ENCODE data around the gene ZNG1C. TPM values are rescaled to one million over a fixed set of nuclear protein-coding genes. Genes with fewer than 3 reads are reported as not detected.
"Not testable (repeated sequence)": the region's sequence is repeated elsewhere in the genome, so short reads cannot be mapped to it uniquely, and the experiment has no call there.

The ZNG1C gene
- total RNA-seq = 20.5 TPM

DNA sequence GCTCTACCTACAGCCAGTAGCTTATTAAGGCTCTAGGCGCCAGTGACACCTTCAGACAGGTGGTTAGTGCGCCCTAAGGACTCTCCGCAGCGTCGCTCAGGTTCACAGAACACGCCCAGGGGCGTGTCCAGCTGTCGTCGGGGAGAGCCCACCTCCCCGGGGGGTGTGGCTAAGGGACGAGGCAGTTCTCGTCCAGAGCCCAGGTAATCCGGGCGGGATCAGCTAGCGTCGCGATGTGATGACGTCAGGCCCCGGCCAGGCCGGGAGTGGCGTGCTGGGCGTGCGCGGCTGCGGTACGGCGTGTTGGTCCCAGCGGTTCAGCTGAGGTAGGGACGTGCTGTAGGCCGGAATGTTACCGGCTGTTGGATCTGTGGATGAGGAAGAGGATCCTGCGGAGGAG is at the start of gene ZNG1C:
TSS of gene ZNG1C (plus strand) at position 301 of the 400 bp plus-strand sequence. CDS start at position 350, 49 bp downstream.
- not testable (repeated sequence) for DNase-seq (ENCODE audit: low spot score)

DNA sequence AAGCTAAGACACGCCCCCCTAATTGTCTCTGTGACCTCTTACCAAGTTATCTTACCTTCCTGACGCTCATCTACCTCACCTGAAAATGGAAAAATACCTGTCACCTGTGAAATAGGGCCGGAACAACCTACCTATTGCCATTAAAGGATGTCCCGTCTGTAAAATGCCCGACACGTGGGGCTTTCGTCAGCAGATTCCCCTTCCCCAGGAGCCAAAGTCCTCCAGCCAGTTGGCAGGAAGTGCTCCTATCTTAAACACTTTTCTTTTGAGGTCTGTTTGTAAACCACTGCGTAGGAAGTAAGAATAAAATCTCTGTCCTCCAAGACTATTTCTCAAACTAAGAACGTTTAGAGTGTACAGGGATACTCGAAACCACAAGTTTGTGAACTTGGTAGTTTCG is 654 bp downstream of the ZNG1C start:
- DNase-seq (ENCODE audit: low spot score) = not testable (repeated sequence)

DNA sequence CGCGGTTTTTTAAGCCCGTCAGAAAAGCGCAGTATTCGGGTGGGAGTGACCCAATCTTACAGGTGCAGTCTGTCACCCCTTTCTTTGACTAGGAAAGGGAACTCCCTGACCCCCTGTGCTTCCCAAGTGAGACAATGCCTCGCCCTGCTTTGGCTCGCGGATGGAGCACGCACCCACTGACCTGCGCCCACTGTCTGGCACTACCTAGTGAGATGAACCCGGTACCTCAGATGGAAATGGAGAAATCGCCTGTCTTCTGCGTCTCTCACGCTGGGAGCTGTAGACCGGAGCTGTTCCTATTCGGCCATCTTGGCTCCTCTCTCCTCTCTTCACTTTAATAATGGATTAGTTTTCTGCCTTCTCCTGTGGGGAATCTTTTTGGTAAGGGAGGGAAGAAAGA is 39.3 kb downstream of the ZNG1C start:
- not testable (repeated sequence) for DNase-seq (ENCODE audit: low spot score)

DNA sequence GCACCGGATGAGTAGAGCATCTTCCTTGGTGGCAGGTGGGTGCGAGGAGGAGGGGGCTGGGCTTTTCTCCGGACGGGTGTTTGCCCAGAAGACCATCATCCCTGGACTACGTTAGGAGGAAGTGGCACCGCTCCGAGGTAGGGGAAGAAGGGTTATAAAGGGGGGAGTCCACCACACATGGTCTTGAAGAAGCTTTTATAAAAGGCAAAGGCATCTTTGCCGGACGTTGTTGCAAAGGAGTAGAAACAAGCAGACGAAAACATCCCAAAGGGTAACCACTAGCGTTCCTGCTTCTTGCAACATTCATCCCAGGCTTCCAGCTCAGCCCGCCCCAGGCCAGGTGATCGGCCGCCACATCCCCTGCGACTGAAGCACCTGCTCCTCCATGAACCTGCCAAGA is 60.8 kb downstream of the ZNG1C start, which contains the start of gene FOXD4L3:
TSS of gene FOXD4L3 (plus strand) at position 301 of the 400 bp plus-strand sequence. CDS start at position 386, 85 bp downstream.
- not testable (repeated sequence) for DNase-seq (ENCODE audit: low spot score)

DNA sequence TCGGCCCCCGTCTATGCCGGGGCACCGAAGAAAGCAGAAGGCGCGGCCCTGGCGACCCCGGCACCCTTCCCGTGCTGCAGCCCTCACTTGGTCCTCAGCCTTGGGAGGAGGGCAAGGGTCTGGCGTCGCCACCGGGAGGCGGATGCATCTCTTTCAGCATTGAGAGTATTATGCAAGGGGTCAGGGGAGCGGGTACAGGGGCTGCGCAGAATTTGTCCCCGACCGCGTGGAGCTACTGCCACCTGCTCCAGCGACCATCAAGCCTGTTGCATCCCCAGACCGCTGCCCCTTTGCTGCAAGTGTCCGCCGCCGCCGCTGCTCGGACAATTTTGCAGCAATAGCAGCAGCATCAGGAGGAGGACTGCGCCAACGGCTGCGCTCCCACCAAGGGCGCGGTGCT is 62.0 kb downstream of the ZNG1C start:
- not testable (repeated sequence) for DNase-seq (ENCODE audit: low spot score)

DNA sequence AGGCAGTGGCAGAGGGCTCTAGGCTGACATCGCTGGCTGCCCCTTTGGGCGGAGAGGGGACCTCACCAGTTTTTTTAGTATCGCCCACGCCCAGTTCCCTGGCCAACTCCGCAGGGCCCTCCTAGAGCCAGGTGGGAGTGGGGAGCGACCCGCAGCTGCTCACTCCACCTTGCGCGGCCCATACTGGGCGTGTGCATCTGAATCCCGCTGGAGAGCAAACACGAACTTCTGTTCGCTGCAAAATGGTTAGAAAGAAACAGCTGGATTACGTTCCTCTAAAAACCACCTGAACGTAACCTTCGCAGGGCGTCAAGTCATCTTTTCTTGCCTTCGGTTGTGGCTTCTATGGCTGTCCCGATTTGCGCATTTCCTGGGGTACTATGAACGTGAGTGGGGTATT is 62.4 kb downstream of the ZNG1C start:
- not testable (repeated sequence) for DNase-seq (ENCODE audit: low spot score)

DNA sequence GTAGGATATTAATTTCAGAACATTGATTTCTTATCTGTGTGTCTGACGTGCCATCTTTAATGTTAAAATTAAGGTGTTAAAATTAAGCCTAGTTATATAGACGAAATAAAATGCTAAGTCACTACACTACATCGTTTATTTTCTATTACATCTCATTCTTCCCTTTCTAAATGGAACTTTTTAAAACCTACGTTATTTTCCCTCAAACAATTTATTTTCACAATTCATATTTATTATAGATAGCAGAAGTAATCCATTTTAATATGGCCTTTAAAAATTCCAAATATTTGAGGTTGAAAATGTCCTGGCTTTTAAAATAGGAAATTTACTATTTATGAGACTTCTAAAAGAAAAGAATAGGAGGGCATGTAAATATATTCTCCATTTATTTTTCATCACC is 63.0 kb downstream of the ZNG1C start:
- not testable (repeated sequence) for DNase-seq (ENCODE audit: low spot score)

DNA sequence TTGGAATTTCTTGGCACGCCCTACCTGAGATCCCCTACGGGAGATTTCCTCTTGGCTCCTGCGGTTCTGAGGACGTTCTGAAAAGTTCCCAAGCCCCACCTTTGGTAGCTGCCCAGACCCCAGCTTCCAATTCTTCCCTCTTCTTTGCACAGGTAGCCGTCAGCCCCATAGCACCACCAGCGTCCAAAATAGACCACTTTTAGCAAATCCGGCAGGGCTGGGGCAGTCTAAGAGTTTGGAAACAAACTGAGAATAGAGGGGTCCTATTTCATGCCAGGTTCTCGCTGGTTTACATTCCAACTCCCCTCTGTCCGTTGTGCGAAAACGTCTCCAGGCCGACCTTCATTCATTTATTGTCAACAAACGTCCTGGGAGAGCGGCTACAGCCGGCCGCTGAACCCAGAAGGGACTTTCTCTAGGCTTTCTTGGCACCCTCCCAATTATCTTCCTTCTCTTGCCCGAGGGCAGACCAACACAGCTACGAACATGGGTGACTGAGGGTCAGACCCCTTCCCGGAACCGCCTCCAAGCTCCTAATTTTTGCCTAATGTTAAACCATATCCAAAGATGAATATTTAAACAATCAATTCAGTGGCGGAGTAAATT is 64.0 kb downstream of the ZNG1C start:
- not testable (repeated sequence) for DNase-seq (ENCODE audit: low spot score)

DNA sequence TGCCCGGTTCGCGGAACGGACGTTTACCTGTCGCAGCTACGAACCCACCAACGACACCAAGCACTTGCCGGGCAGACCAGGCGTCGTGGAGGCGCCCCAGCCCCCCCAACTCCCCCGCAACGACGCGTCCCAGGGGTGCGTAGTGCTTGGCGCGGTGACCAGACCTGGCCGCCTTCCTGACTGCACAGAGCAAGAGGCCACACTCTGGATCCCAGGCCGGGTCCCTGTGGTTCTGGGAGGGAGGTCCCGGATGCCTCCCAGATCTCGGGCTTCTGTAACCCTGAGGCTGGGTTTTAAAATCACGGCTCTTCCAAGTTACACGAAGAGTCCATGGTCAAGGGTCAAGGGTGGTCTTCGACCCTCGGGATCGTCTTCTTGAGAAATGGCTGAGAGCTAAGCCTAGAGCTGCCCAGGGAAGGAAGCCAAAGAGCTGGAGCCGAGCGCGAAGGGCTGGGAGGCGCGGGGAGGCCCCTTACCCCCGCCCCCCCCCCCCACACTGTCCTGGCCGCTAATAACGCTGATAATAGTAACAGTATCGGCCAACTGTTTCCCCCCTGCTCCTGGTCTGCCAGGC is 64.7 kb downstream of the ZNG1C start:
- DNase-seq (ENCODE audit: low spot score) = not testable (repeated sequence)

DNA sequence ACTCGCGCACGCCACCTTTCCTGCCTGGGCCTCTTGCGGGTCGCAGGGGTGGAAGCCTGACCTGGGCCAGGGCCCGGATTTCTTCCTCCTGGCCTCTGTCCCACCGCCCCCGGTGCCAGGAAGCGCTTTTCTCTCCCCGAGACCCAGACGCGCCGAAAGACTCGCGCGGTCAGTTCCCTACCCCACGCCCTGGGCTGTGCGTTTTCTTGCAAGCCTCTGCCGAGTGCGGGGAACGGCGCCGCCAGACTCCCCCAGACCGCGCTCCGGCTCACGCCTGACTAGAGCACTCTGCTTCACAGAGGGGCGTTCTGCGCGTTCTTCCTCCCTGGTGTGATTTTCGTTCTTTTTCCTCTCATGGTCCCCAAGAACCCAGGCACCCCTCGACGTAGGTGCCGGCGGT is 65.3 kb downstream of the ZNG1C start:
- not testable (repeated sequence) for DNase-seq (ENCODE audit: low spot score)

DNA sequence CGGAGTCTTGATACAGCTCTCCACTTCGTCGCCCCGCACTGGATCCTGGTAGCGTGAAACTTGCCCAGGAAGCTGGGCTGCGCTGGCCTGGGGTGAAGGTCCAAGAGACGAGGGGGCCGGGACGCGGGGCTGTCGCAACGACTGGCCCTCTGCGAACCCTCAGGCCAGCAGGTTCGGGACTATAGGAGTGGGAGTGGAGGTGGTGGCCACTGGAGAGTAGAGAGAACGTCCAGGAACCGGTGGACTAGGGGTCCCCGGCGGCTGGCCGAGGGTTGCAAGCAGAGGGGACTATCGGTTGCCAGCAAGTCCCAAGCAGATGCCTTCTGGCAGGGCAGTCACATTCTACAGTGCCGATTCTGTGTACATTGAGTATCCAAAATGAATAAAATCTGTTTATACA is 65.9 kb downstream of the ZNG1C start:
- DNase-seq (ENCODE audit: low spot score) = not testable (repeated sequence)

DNA sequence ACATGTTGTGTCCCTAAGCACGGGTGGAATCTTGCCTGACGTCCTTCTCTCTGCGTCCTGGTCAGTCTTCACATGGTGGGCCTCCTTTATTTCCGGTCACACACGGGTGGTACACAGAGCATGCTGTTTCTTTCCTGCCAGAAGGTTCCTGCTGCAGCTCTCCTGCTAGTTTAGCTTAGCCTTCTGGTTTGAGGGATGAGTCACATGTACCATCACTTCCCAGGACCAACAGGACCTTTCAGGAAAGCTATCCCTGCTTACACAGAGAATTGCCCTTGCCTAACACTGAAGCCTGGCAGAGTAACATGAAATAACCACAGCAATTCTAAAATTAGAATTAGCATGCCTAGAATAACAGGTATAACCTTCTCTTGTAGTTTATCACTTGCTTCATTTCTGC is 69.4 kb downstream of the ZNG1C start:
- DNase-seq (ENCODE audit: low spot score) = not testable (repeated sequence)

DNA sequence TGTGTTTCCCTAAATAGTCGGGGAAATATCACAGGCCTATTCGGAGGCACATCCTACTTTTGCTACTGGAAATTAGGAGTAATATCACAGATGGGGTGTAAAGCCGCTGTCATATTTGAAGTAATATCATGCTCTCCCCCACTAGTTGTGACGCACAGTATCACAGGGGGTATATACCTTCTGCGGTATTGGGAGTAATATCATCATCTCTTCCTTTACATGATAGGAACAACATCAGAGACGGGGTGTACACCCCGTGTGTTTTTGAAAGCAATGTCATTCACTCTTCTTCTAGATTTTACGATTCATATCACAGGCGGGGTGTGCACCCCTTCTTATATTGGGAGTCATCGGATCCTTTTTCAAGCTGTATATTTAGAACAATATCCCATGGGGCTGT is 76.4 kb downstream of the ZNG1C start:
- not testable (repeated sequence) for DNase-seq (ENCODE audit: low spot score)

DNA sequence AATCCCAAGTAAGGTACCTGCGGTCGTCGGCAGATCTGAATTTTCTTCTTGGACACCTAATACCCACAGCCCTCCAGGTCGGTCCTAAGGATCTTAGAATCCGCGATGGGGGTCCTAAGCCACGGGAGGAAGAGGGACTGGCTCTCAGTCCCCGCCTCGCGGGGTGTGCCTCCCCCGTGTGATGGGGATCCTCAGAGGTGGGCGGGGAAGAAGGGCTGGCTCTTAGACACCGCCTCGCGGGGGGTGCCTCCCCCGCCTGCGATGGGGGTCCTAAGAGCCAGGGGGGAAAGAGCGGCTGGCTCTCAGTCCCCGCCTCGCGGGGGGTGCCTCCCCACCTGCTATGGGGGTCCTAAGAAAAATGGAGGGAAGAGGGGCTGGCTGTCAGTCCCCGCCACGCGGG is 82.0 kb downstream of the ZNG1C start:
- not testable (repeated sequence) for DNase-seq (ENCODE audit: low spot score)

DNA sequence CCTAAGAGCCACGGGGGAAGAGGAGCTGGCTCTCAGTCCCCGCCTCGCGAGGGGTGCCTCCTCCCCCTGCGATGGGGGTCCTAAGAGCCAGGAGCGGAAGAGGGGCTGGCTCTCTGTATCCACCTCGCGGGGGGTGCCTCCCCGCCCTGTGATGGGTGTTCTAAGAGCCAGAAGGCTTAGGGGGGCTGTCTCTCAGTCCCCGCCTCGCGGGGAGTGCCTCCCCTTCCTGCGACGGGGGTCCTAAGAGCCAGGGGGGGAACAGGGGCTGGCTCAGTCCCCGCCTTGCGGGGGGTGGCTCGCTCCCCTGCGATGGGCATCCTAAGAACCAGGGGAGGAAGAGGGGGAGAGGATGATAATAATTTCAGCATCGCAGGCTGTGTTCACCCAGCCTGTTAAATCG is 82.7 kb downstream of the ZNG1C start:
- not testable (repeated sequence) for DNase-seq (ENCODE audit: low spot score)

DNA sequence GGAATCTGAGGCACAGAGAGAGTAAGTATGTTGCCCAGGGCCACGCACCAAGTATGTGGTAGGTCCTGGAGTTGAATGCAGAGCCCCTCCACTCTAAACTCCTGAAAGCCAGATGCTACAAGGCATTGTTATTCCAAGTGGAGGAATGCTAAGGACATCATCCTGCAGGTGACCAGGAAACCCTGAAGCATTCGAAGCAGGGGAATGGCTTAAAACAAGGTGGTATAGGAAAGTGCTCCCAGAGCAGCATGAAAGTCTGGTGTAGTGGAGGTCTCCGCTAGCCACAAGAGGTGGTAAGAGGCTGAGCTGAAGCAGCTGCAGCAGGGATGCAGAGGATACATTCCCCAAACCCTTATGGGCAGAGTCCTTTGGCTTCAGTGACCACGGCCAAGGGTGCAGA is 87.3 kb downstream of the ZNG1C start:
- not testable (repeated sequence) for DNase-seq (ENCODE audit: low spot score)

DNA sequence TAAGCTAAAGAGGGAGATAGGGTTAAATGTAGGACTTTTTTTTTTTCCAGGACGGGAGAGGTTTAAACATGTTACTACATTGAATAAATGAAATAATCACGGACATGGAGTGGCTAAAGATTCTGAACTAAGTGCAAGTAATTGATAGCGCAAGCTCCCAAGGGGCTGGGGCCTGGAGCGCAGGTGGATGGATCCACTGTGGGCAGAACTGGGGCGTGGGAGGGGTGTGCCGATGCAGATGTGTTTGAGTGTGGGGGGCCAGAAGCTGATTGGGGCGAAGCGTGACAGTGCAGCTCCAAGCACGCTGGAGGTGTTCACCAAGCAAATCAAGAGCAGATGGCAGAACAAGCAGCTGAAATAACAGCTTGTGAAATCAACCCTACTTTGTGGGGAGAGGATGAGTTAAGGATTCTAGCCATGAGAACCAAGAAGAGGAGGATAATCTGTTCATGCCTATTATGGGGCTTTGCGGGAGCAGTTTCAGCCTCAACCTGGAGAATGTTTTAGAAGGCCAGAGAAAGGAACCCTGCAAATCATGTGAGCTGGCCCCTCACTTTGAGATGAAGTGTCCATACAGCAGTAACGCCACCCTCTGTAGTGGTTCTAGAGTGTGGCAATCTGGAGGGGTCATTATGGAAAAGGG is 88.9 kb downstream of the ZNG1C start:
- DNase-seq (ENCODE audit: low spot score) = not testable (repeated sequence)

DNA sequence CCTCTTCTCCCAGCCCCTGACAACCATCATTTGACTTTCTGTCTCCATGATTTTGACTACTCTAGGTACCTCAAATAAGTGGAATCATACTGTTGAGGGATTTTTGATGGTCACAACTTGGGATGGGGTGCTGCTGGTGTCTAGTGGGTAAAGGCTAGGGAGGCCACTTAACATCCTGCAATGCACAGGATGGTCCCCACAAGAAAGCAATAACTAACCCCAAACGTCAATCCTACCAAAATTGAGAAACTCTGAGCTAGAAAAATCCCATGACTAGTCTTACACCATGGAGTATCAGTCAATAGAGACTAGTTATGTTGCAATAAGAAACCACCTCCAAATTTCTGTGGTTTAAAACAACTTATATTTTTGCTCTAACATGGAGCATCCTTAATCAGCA is 90.3 kb downstream of the ZNG1C start:
- not testable (repeated sequence) for DNase-seq (ENCODE audit: low spot score)

DNA sequence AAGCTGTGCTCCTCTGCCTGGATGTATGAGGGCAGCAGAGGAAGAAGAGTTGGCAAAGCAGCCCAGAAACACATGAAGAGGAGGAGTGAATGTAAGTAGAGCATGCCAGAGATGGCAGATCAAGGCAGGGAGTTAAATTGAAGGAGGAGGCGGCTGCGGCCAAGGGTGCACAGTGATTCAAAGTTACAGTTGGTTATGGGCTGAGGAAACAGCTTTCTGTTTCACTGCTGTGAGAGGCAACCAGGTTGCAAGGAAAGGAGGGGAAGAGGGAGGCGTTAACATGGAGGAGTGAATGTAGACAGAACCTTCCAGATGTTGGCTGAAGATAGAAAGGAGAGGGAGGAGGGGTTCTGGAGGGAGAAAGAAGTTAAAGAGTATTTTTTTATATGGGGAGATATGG is 94.2 kb downstream of the ZNG1C start:
- not testable (repeated sequence) for DNase-seq (ENCODE audit: low spot score)

DNA sequence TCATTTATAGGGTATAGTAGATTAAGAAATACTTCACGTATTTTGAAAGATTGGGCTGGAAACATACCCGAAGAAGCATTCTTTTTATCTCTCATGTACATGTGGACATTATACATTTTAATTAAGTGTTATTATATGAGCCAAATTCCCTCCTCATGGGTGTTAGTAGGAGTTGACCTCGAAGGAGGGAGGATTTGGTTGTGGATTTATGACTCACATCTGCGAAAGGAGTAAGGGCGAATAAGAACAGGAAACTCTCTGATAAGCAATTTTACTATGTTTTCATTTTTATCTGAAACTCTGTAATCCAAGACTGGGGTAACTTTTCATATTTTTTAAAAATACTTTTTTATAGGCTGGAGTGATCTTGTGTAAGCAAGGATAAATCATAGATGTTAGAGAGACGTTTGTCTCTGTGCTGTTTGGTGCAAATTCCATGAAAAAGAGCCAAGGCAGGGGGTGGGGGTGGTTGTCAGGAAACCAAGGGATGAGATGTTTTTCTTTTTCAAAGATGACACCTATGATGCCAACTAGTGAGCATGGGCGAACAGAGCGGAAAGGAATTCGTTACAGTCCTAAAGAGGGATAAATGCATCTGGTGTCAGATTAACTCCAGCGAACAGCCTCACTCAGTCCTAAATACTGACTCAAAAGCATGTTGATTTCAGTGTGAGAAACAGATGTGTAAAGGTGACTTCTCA is 95.0 kb downstream of the ZNG1C start:
- DNase-seq (ENCODE audit: low spot score) = not testable (repeated sequence)

DNA sequence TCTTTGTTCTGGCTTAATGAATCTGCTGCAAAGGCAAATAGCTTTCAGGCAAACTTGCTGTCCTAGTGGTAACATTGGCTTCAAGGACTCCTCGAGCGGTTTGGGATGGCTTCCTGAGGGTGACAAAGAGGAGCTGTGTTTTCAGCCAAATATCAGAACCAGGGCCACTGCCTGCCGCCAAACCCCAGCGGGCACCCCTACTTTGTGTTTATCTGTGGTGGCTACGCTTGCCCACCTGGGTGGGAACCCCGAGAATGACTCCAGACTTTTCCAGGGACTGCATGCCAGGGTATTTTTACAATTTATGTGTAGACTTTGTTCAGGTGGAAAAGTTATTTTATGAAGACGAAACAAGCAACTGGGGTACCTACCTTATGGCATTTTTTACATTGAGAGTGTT is 96.2 kb downstream of the ZNG1C start:
- DNase-seq (ENCODE audit: low spot score) = not testable (repeated sequence)

DNA sequence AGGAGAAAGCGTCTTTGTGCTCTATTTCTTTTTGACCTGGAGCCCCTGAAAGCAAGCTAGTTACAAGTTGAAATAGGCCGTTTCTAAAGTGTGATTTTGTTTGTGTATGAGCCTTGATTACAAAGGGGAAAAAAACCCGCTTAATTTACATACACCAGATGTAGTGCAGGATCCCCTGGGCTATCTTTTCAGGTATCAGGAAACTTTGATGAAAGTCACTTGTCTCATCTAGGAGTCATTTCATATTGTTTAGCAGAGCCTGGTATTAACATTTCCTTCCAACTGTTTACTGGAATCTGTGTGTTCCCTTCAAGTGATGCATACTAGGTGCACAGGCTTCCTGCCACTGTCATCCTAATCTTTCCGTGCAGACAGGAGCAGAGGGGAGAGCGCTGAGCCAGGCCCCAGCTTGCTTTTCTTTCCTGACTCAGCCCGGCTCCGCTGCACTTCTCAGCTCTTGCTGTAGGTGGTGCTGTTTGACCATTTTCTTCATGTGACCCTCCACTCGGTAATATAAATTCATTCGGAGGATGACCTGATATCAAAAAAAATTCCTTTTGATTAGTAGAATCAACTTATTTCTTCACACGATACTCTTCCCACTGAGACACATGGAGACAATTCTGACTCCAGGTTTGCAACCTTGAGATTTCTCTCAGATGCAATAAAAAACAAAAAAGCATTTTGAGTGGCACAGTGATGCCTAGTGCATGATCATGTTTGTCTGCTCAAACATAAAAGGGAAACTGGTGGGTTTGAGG is 100.7 kb downstream of the ZNG1C start:
- not testable (repeated sequence) for DNase-seq (ENCODE audit: low spot score)
